ENCODE measurements around the gene PIK3C2G. TPM values are rescaled to one million over a fixed set of nuclear protein-coding genes. Genes with fewer than 3 reads are reported as not detected.

Gene PIK3C2G
- total and polyA plus RNA-seq, 4 donors: 0.11 to 4.8 (median 0.74) TPM; not detected in 1

GRCh38 chr12:18400186-18400585 is 138.9 kb downstream of the PIK3C2G start:
- TF ChIP-seq CTCF (IDR thresholded peaks at IDR 0.05; ENCODE audit: control extremely low read depth, extremely low read depth): no peak
- Histone ChIP-seq H3K9ac (ENCODE audit: insufficient read depth in 1 of 2, low read length in 2 of 2) (no peak overlapping the region), H3K27ac (ENCODE audit: low read depth in 1 of 2, low read length in 1 of 2) (no peak overlapping the region), H3K9me3 (ENCODE audit: control insufficient read depth in 4 of 4, insufficient read depth in 3 of 4, low read length in 3 of 4) (no peaks in the 10 kb centered on the region), H3K4me1 (ENCODE audit: control insufficient read depth in 5 of 5, insufficient read depth in 5 of 5, low read length in 5 of 5) (no peaks in the 10 kb centered on the region), H3K36me3 (ENCODE audit: control insufficient read depth in 4 of 4, insufficient read depth in 4 of 4, low read length in 4 of 4) (no peaks in the 10 kb centered on the region), H3K4me3 (no peak overlapping the region), H3K27me3 (ENCODE audit: control insufficient read depth in 3 of 3, insufficient read depth in 3 of 3, low read length in 2 of 3) (no peaks in the 10 kb centered on the region)
- ATAC-seq (ENCODE audit: insufficient read depth, low FRiP score) (no peak), DNase-seq (peak in 1 of 3 donors; percentile 30)
- WGBS, 2 donors: 74 to 84% methylated on average over 1 of the region's 1 CpG

- no peak for ATAC-seq (ENCODE audit: insufficient read depth, low FRiP score)
- H3K9ac ChIP-seq (ENCODE audit: insufficient read depth in 1 of 2, low read length in 2 of 2): no peak overlapping the region
- WGBS, 2 donors: 77 to 87% methylated on average over 3 of the region's 3 CpGs
- no peaks in the 10 kb centered on the region for H3K27me3 ChIP-seq (ENCODE audit: control insufficient read depth in 3 of 3, insufficient read depth in 3 of 3, low read length in 2 of 3)
- no peaks in the 10 kb centered on the region for H3K36me3 ChIP-seq (ENCODE audit: control insufficient read depth in 4 of 4, insufficient read depth in 4 of 4, low read length in 4 of 4)
- H3K4me1 ChIP-seq (ENCODE audit: control insufficient read depth in 5 of 5, insufficient read depth in 5 of 5, low read length in 5 of 5): no peaks in the 10 kb centered on the region
- H3K9me3 ChIP-seq (ENCODE audit: control insufficient read depth in 4 of 4, insufficient read depth in 3 of 4, low read length in 3 of 4): no peaks in the 10 kb centered on the region
- TF ChIP-seq CTCF (IDR thresholded peaks at IDR 0.05; ENCODE audit: control extremely low read depth, extremely low read depth): no peak
- no peak overlapping the region for H3K4me3 ChIP-seq
- H3K27ac ChIP-seq (ENCODE audit: low read depth in 1 of 2, low read length in 1 of 2): no peak overlapping the region
- no peak for DNase-seq
These were observed 141.7 kb downstream of the PIK3C2G start for GRCh38 chr12:18402872-18403611.

DNA sequence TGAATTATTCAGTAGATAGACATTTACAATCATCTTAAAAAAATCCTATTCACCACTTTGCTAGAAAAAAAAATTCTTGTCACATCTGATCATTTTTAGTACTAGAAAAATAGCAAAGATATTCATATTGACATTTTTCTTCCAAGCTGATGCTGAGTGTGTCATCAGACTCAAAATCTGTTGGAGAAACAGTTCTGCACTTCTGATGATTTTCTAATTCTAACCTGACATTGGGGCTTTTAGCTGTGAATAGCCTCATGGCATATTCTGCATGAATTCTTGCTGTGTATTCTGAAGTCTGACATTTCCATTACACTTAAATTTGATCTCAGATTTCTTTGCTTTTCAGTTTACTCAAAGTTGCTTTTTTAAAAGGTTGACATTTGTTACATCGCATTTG is 150.1 kb downstream of the PIK3C2G start:
- H3K36me3 ChIP-seq (ENCODE audit: control insufficient read depth in 4 of 4, insufficient read depth in 4 of 4, low read length in 4 of 4): no peaks in the 10 kb centered on the region
- TF ChIP-seq CTCF (IDR thresholded peaks at IDR 0.05; ENCODE audit: control extremely low read depth, extremely low read depth): no peak
- H3K4me1 ChIP-seq (ENCODE audit: control insufficient read depth in 5 of 5, insufficient read depth in 5 of 5, low read length in 5 of 5): no peaks in the 10 kb centered on the region
- H3K27me3 ChIP-seq (ENCODE audit: control insufficient read depth in 3 of 3, insufficient read depth in 3 of 3, low read length in 2 of 3): no peaks in the 10 kb centered on the region
- no peak overlapping the region for H3K4me3 ChIP-seq
- H3K9me3 ChIP-seq (ENCODE audit: control insufficient read depth in 4 of 4, insufficient read depth in 3 of 4, low read length in 3 of 4): no peaks in the 10 kb centered on the region
- no peak overlapping the region for H3K27ac ChIP-seq (ENCODE audit: low read depth in 1 of 2, low read length in 1 of 2)
- no peak for ATAC-seq (ENCODE audit: insufficient read depth, low FRiP score)
- no peak for DNase-seq
- H3K9ac ChIP-seq (ENCODE audit: insufficient read depth in 1 of 2, low read length in 2 of 2): no peak overlapping the region
- 67 to 70% methylated on average over 1 of the region's 1 CpG for WGBS, 2 donors

DNA sequence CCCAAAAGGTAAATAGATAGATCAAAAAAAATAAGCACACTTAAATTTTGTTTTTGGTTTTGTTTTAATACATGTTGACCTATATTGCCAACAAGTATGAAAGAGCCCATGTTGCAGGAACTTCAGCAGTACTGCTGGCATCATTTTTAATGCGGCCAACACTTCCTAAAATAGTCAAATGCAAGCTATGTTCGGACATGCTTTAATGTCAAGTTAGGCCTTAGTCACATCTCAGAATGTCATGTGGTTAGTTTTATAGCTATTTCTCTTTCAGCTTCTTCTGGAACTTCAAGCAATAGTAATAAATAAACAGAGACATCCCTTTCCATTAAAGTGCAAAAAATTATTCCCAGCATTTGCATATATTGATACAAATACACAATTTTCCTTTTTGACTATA is 153.4 kb downstream of the PIK3C2G start:
- Histone ChIP-seq H3K9me3 (ENCODE audit: control insufficient read depth in 4 of 4, insufficient read depth in 3 of 4, low read length in 3 of 4) (no peaks in the 10 kb centered on the region), H3K9ac (ENCODE audit: insufficient read depth in 1 of 2, low read length in 2 of 2) (no peak overlapping the region), H3K36me3 (ENCODE audit: control insufficient read depth in 4 of 4, insufficient read depth in 4 of 4, low read length in 4 of 4) (no peaks in the 10 kb centered on the region), H3K27ac (ENCODE audit: low read depth in 1 of 2, low read length in 1 of 2) (no peak overlapping the region), H3K27me3 (ENCODE audit: control insufficient read depth in 3 of 3, insufficient read depth in 3 of 3, low read length in 2 of 3) (no peaks in the 10 kb centered on the region), H3K4me1 (ENCODE audit: control insufficient read depth in 5 of 5, insufficient read depth in 5 of 5, low read length in 5 of 5) (no peaks in the 10 kb centered on the region), H3K4me3 (no peak overlapping the region)
- ATAC-seq (ENCODE audit: insufficient read depth, low FRiP score): no peak
- 81 to 90% methylated on average over 2 of the region's 2 CpGs for WGBS, 2 donors
- DNase-seq: no peak
- no peak for TF ChIP-seq CTCF (IDR thresholded peaks at IDR 0.05; ENCODE audit: control extremely low read depth, extremely low read depth)

Measured in lung (tissue), 12 donors.